MCF 10A (cell line): ENCODE data around the gene KRTAP4-9. TPM values are rescaled to one million over a fixed set of nuclear protein-coding genes. Genes with fewer than 3 reads are reported as not detected.
"Not testable (repeated sequence)": the region's sequence is repeated elsewhere in the genome, so short reads cannot be mapped to it uniquely, and the experiment has no call there.

Source experiments
- BruUV-seq: library from RNA; stranded (reverse); fragments of 400-500 nt; replicated peaks from 2 replicates; lab custom pipeline; 2021; lab: Mats Ljungman, UMichigan
- CTCF ChIA-PET: fragments of 300-600 bp; sonication (Branson Sonifier 250); formaldehyde crosslinking; extraction: SDS; loops from one replicate; lab custom pipeline; 2021; ENCODE audit warnings: antibody characterized with exemption, inconsistent platforms; lab: Yijun Ruan, JAX
- POLR2A ChIA-PET: fragments of 300-600, 350-650 bp; sonication (Branson Sonifier 250); formaldehyde crosslinking; extraction: SDS; loops from one replicate; lab custom pipeline; 2020; ENCODE audit warnings: antibody characterized with exemption, inconsistent platforms; lab: Yijun Ruan, JAX
- DNase-seq: peaks from one replicate; pipeline ENCODE4 v3.0.0-alpha.2; 2018; ENCODE audit not compliant: unreplicated experiment
- H3K27ac Mint-ChIP-seq: one replicate; pipeline ENCODE4 v1.8.0; 2022; ENCODE audit warnings: mild to moderate bottlenecking, low read depth, mixed read lengths; ENCODE audit not compliant: unreplicated experiment
- H3K27me3 Mint-ChIP-seq: one replicate; pipeline ENCODE4 v1.8.0; 2022; ENCODE audit warnings: mixed read lengths; ENCODE audit not compliant: insufficient read depth, unreplicated experiment
- H3K36me3 Mint-ChIP-seq: one replicate; pipeline ENCODE4 v1.8.0; 2022; ENCODE audit warnings: mild to moderate bottlenecking, moderate library complexity, mixed read lengths; ENCODE audit not compliant: insufficient read depth, unreplicated experiment
- H3K4me1 Mint-ChIP-seq: one replicate; pipeline ENCODE4 v1.8.0; 2022; ENCODE audit warnings: mixed read lengths; ENCODE audit not compliant: insufficient read depth, unreplicated experiment
- H3K4me3 Mint-ChIP-seq: one replicate; pipeline ENCODE4 v1.8.0; 2022; ENCODE audit warnings: mild to moderate bottlenecking, moderate library complexity, mixed read lengths; ENCODE audit not compliant: unreplicated experiment
- H3K9me3 Mint-ChIP-seq: one replicate; pipeline ENCODE4 v1.8.0; 2022; ENCODE audit warnings: mixed read lengths; ENCODE audit not compliant: unreplicated experiment
- CTCF ChIP-seq: fragments of 200-600 bp; IDR thresholded peaks from one replicate; pipeline ENCODE4 v1.8.0; 2022; ENCODE audit warnings: antibody characterized with exemption, mild to moderate bottlenecking; ENCODE audit not compliant: unreplicated experiment
- intact Hi-C: fragments of 100-400 bp; cut with micrococcal nuclease; formaldehyde crosslinking; loops from 2 replicates; pipeline ENCODE4 v1.14.1; 2022
- total RNA-seq: library from RNA; stranded (reverse); gene quantifications from 2 replicates; pipeline ENCODE4 v1.2.3, GENCODE V29; 2022

The KRTAP4-9 gene
- total RNA-seq, 1 experiment from 2014 or later, result not detected

GRCh38 chr17:41096055-41096454 is 9.1 kb upstream of the KRTAP4-9 start:
- CTCF ChIA-PET, result no interaction called here
- Mint-ChIP-seq H3K27me3 (no peaks in the 10 kb centered on the region), H3K4me1 (peaks cover 19% of the 10 kb centered on the region), H3K27ac (no peak overlapping the region), H3K36me3 (no peaks in the 10 kb centered on the region), H3K4me3 (no peak overlapping the region), H3K9me3 (no peaks in the 10 kb centered on the region)
- intact Hi-C loops, result no loop called here
- no peak for DNase-seq
- no TSS peak for BruUV-seq
- no peak for TF ChIP-seq CTCF
- POLR2A ChIA-PET, result no interaction called here

GRCh38 chr17:41098042-41098441 is 7.1 kb upstream of the KRTAP4-9 start, which contains the start of gene KRTAP4-8:
TSS of gene KRTAP4-8 (minus strand) at chr17:41098142. CDS start at chr17:41098084, 58 bp downstream.
- H3K9me3 Mint-ChIP-seq, result no peaks in the 10 kb centered on the region
- intact Hi-C loops, result no loop called here
- POLR2A ChIA-PET, result interaction anchor here (0.8 kb wide), 1 partner anchor 342 kb away, joined by 3 read pairs; no protein-coding TSS in a partner anchor
- peak within 1 kb of the TSS; percentile 46 for H3K27ac Mint-ChIP-seq
- no peak for TF ChIP-seq CTCF
- BruUV-seq, result no TSS peak
- H3K4me1 Mint-ChIP-seq, result peaks cover 19% of the 10 kb centered on the region
- H3K27me3 Mint-ChIP-seq, result no peaks in the 10 kb centered on the region
- no peak for DNase-seq
- H3K4me3 Mint-ChIP-seq, result no peak within 1 kb of the TSS
- CTCF ChIA-PET, result no interaction called here
- no peaks in the 10 kb centered on the region for H3K36me3 Mint-ChIP-seq

GRCh38 chr17:41098481-41098880 is 6.7 kb upstream of the KRTAP4-9 start:
- Mint-ChIP-seq H3K36me3 (no peaks in the 10 kb centered on the region), H3K4me1 (peaks cover 19% of the 10 kb centered on the region), H3K27ac (no peak overlapping the region), H3K27me3 (no peaks in the 10 kb centered on the region), H3K4me3 (no peak overlapping the region), H3K9me3 (no peaks in the 10 kb centered on the region)
- no TSS peak for BruUV-seq
- peak; percentile 17 for DNase-seq
- intact Hi-C loops, result no loop called here
- ChIA-PET CTCF (no interaction called here), POLR2A (interaction anchor here (0.7 kb wide), 1 partner anchor 113 kb away, joined by 4 read pairs; no protein-coding TSS in a partner anchor)
- no peak for TF ChIP-seq CTCF

- H3K9me3 Mint-ChIP-seq, POLR2A ChIA-PET, H3K27me3 Mint-ChIP-seq, H3K4me3 Mint-ChIP-seq, BruUV-seq, H3K36me3 Mint-ChIP-seq, intact Hi-C loops, CTCF ChIA-PET: not testable (repeated sequence)
- H3K4me1 Mint-ChIP-seq, result peaks cover 19% of the 10 kb centered on the region
- H3K27ac Mint-ChIP-seq, result peak overlapping the region; percentile 27
- DNase-seq, result peak; percentile 41
Observed at GRCh38 chr17:41099682-41100480, 5.3 kb upstream of the KRTAP4-9 start.
